Activated CD8-positive, alpha-beta memory T cell treated with anti-CD3 and anti-CD28 coated beads, Interleukin-2, amount 50 U/mL, for 4 hours (primary cell): ENCODE measurements around the gene TNNI3K.
A peak's percentile ranks its signal among the peaks of the same experiment; 100 is the strongest.

Source experiments
- DNase-seq: peaks from one replicate; pipeline ENCODE4 v3.0.0-alpha.2; 2020

The TNNI3K gene

GRCh38 chr1:74453277-74453676 lies 218.1 kb downstream of the TNNI3K start:
- DNase-seq = no peak

- no peak for DNase-seq
Observed at GRCh38 chr1:74455390-74455789, 220.2 kb downstream of the TNNI3K start.

- DNase-seq = no peak
Observed at GRCh38 chr1:74457253-74457652, 222.1 kb downstream of the TNNI3K start.

- no peak for DNase-seq
Observed at GRCh38 chr1:74463333-74463988, 228.3 kb downstream of the TNNI3K start.

- DNase-seq = no peak
Observed at GRCh38 chr1:74464037-74464436, 228.8 kb downstream of the TNNI3K start.

- no peak for DNase-seq
Observed at GRCh38 chr1:74465193-74465681, 230.1 kb downstream of the TNNI3K start.

- no peak for DNase-seq
Observed at GRCh38 chr1:74467786-74468377, 232.7 kb downstream of the TNNI3K start.

GRCh38 chr1:74468982-74469603 lies 233.9 kb downstream of the TNNI3K start:
- no peak for DNase-seq

- no peak for DNase-seq
Observed at GRCh38 chr1:74470251-74470650, 235.1 kb downstream of the TNNI3K start.

GRCh38 chr1:74470936-74471335 lies 235.7 kb downstream of the TNNI3K start:
- no peak for DNase-seq

GRCh38 chr1:74471470-74471869 lies 236.3 kb downstream of the TNNI3K start:
- no peak for DNase-seq

- DNase-seq = no peak
Observed at GRCh38 chr1:74474585-74474984, 239.4 kb downstream of the TNNI3K start.

- DNase-seq = no peak
Observed at GRCh38 chr1:74478979-74479378, 243.8 kb downstream of the TNNI3K start.

GRCh38 chr1:74480068-74480467 lies 244.9 kb downstream of the TNNI3K start:
- no peak for DNase-seq

- DNase-seq = no peak
Observed at GRCh38 chr1:74481607-74482006, 246.4 kb downstream of the TNNI3K start.

- no peak for DNase-seq
Observed at GRCh38 chr1:74485622-74486021, 250.4 kb downstream of the TNNI3K start.

GRCh38 chr1:74486036-74486435 lies 250.8 kb downstream of the TNNI3K start:
- DNase-seq = no peak

- no peak for DNase-seq
Observed at GRCh38 chr1:74496669-74497068, 261.5 kb downstream of the TNNI3K start.

- DNase-seq = no peak
Observed at GRCh38 chr1:74498901-74499300, 263.7 kb downstream of the TNNI3K start.

- no peak for DNase-seq
Observed at GRCh38 chr1:74502432-74502831, 267.2 kb downstream of the TNNI3K start.

- DNase-seq = no peak
Observed at GRCh38 chr1:74502858-74503257, 267.7 kb downstream of the TNNI3K start.

- peak; percentile 22 for DNase-seq
Observed at GRCh38 chr1:74504125-74504932, 269.1 kb downstream of the TNNI3K start.

GRCh38 chr1:74504933-74505512 lies 269.8 kb downstream of the TNNI3K start:
- no peak for DNase-seq
